H1 (cell line): ENCODE results near the gene SSR2.

Experiments
- EP300 ChIP-seq, 2 experiments: IDR thresholded peaks; 1 replicate in 1 of 2; 2 replicates in 1 of 2; pipeline ENCODE4 v1.6.1; 2011 to 2012; ENCODE audit warnings: low read depth in 2 of 2, low read length in 2 of 2, mild to moderate bottlenecking in 2 of 2, borderline replicate concordance in 1 of 2, inconsistent platforms in 1 of 2, moderate library complexity in 1 of 2
- POLR2AphosphoS5 ChIP-seq: IDR thresholded peaks from 2 replicates; pipeline ENCODE4 v1.6.1; 2011; ENCODE audit warnings: low read depth, low read length
- SP2 ChIP-seq: IDR thresholded peaks from 2 replicates; pipeline ENCODE4 v1.6.1; 2012; ENCODE audit warnings: mild to moderate bottlenecking, low read length, inconsistent platforms

DNA sequence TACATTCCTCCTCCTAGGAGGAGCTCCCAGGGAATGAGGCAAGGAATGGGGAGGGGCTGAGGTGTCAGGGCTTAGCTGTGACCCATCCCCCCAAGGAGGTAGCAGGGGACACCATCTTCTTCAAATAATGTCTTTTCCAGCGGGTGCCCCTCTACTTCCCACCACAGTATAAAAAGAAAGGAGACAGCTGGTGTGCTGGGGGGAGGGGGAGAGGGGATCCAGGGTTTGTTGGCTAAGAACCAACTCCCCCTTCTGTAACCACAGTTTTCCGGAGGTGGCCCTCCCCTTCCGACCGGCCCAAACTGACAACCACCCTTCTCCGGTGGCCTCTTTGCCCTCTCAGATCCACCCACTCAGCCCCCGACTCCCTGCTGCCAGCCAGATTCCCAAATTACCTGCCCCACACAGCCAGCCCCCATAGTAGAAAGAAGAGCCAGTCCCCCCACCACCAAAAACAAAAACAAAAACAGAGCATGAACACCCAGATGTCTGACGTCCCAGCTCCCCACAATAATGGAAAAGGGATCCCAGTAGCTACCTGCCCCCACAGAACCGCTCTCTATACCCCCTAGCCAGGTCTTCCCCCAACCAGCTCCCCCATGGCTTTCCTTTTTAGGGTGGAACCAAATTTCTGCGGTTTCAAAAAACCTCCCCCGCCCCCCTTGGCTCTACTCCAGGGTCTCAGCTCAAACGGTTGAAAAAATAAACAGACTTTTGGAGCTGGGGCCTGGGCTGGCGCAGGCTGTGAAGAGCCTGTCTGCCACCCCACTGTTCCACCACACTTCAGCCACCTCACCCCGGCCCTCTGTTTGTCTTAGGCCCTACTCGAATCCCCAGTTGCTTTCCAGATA, 44.5 kb downstream of the SSR2 start:
- TF ChIP-seq POLR2AphosphoS5 (no peak), EP300 (IDR thresholded peaks at IDR 0.05; ENCODE audit: borderline replicate concordance in 1 of 2, low read depth in 2 of 2, low read length in 2 of 2) (no peak), SP2 (no peak)
